Activated naive CD4-positive, alpha-beta T cell treated with anti-CD3 and anti-CD28 coated beads, Interleukin-2, amount 50 U/mL, for 24 hours (primary cell): ENCODE data around the gene ZMYND8.
A peak's percentile ranks its signal among the peaks of the same experiment; 100 is the strongest.
"Not testable (repeated sequence)": the region's sequence is repeated elsewhere in the genome, so short reads cannot be mapped to it uniquely, and the experiment has no call there.

Experiments used
- H3K27ac Mint-ChIP-seq: one replicate; pipeline ENCODE4 v1.8.0; 2021; ENCODE audit warnings: mild to moderate bottlenecking, mixed read lengths
- H3K27me3 Mint-ChIP-seq: one replicate; pipeline ENCODE4 v1.8.0; 2021; ENCODE audit warnings: mixed read lengths
- H3K36me3 Mint-ChIP-seq: one replicate; pipeline ENCODE4 v1.8.0; 2021; ENCODE audit warnings: mixed read lengths
- H3K4me1 Mint-ChIP-seq: one replicate; pipeline ENCODE4 v1.8.0; 2021; ENCODE audit warnings: mixed read lengths
- H3K4me3 Mint-ChIP-seq: one replicate; pipeline ENCODE4 v1.8.0; 2021; ENCODE audit warnings: mild to moderate bottlenecking, mixed read lengths
- H3K9me3 Mint-ChIP-seq: one replicate; pipeline ENCODE4 v1.8.0; 2021; ENCODE audit warnings: mixed read lengths

The ZMYND8 gene

GRCh38 chr20:47266847-47267515 lies 89.5 kb downstream of the ZMYND8 start:
- Mint-ChIP-seq H3K4me1 (peaks cover 24% of the 10 kb centered on the region), H3K36me3 (peaks cover 3% of the 10 kb centered on the region), H3K27me3 (no peaks in the 10 kb centered on the region), H3K4me3 (no peak overlapping the region), H3K27ac (peak overlapping the region; percentile 74), H3K9me3 (no peaks in the 10 kb centered on the region)

GRCh38 chr20:47265984-47266383 lies 90.5 kb downstream of the ZMYND8 start:
- no peaks in the 10 kb centered on the region for H3K27me3 Mint-ChIP-seq
- H3K4me3 Mint-ChIP-seq = no peak overlapping the region

GRCh38 chr20:47265214-47265613 lies 91.3 kb downstream of the ZMYND8 start:
- Mint-ChIP-seq H3K9me3 (no peaks in the 10 kb centered on the region), H3K4me1 (peaks cover 30% of the 10 kb centered on the region), H3K27me3 (no peaks in the 10 kb centered on the region), H3K4me3 (no peak overlapping the region), H3K36me3 (peaks cover 4% of the 10 kb centered on the region), H3K27ac (no peak overlapping the region)

More at GRCh38 chr20:47265984-47266383, 90.5 kb downstream of the ZMYND8 start:
- H3K9me3 Mint-ChIP-seq = no peaks in the 10 kb centered on the region
- no peak overlapping the region for H3K27ac Mint-ChIP-seq
- peaks cover 4% of the 10 kb centered on the region for H3K36me3 Mint-ChIP-seq
- H3K4me1 Mint-ChIP-seq = peaks cover 25% of the 10 kb centered on the region

- H3K9me3 Mint-ChIP-seq, H3K36me3 Mint-ChIP-seq, H3K4me3 Mint-ChIP-seq, H3K27me3 Mint-ChIP-seq, H3K27ac Mint-ChIP-seq: not testable (repeated sequence)
- peaks cover 39% of the 10 kb centered on the region for H3K4me1 Mint-ChIP-seq
Observed at GRCh38 chr20:47264137-47264769, 92.2 kb downstream of the ZMYND8 start.

- Mint-ChIP-seq H3K36me3 (peaks cover 5% of the 10 kb centered on the region), H3K27ac (no peak overlapping the region), H3K9me3 (no peaks in the 10 kb centered on the region), H3K4me3 (no peak overlapping the region), H3K4me1 (peaks cover 46% of the 10 kb centered on the region), H3K27me3 (no peaks in the 10 kb centered on the region)
Observed at GRCh38 chr20:47263465-47264084, 92.9 kb downstream of the ZMYND8 start.

GRCh38 chr20:47263080-47263464 lies 93.4 kb downstream of the ZMYND8 start:
- peaks cover 51% of the 10 kb centered on the region for H3K4me1 Mint-ChIP-seq
- peaks cover 5% of the 10 kb centered on the region for H3K36me3 Mint-ChIP-seq
- H3K27ac Mint-ChIP-seq = no peak overlapping the region
- H3K27me3 Mint-ChIP-seq = no peaks in the 10 kb centered on the region
- no peak overlapping the region for H3K4me3 Mint-ChIP-seq
- no peaks in the 10 kb centered on the region for H3K9me3 Mint-ChIP-seq

GRCh38 chr20:47262365-47263013 lies 94.0 kb downstream of the ZMYND8 start:
- Mint-ChIP-seq H3K27me3 (no peaks in the 10 kb centered on the region), H3K27ac (peak overlapping the region; percentile 51), H3K9me3 (no peaks in the 10 kb centered on the region), H3K4me1 (peaks cover 50% of the 10 kb centered on the region), H3K36me3 (peaks cover 4% of the 10 kb centered on the region), H3K4me3 (no peak overlapping the region)

- Mint-ChIP-seq H3K4me3 (no peak overlapping the region), H3K4me1 (peaks cover 45% of the 10 kb centered on the region), H3K36me3 (peaks cover 4% of the 10 kb centered on the region)
Observed at GRCh38 chr20:47262008-47262364, 94.5 kb downstream of the ZMYND8 start.

GRCh38 chr20:47261161-47261774 lies 95.2 kb downstream of the ZMYND8 start:
- H3K4me3 Mint-ChIP-seq, H3K27me3 Mint-ChIP-seq, H3K36me3 Mint-ChIP-seq, H3K27ac Mint-ChIP-seq, H3K9me3 Mint-ChIP-seq: not testable (repeated sequence)
- H3K4me1 Mint-ChIP-seq = peaks cover 38% of the 10 kb centered on the region

More at GRCh38 chr20:47262008-47262364, 94.5 kb downstream of the ZMYND8 start:
- Mint-ChIP-seq H3K27me3 (no peaks in the 10 kb centered on the region), H3K27ac (peak overlapping the region; percentile 51), H3K9me3 (no peaks in the 10 kb centered on the region)

GRCh38 chr20:47260540-47261126 lies 95.9 kb downstream of the ZMYND8 start:
- H3K4me1 Mint-ChIP-seq = peaks cover 38% of the 10 kb centered on the region
- not testable (repeated sequence) for H3K4me3 Mint-ChIP-seq, H3K27me3 Mint-ChIP-seq, H3K27ac Mint-ChIP-seq, H3K36me3 Mint-ChIP-seq, H3K9me3 Mint-ChIP-seq

- peaks cover 4% of the 10 kb centered on the region for H3K36me3 Mint-ChIP-seq
- no peaks in the 10 kb centered on the region for H3K27me3 Mint-ChIP-seq
- H3K4me3 Mint-ChIP-seq = peak overlapping the region; percentile 23
- peaks cover 38% of the 10 kb centered on the region for H3K4me1 Mint-ChIP-seq
- peak overlapping the region; percentile 80 for H3K27ac Mint-ChIP-seq
- no peaks in the 10 kb centered on the region for H3K9me3 Mint-ChIP-seq
Observed at GRCh38 chr20:47258745-47259695, 97.5 kb downstream of the ZMYND8 start.

- Mint-ChIP-seq H3K27ac (peak overlapping the region; percentile 35), H3K36me3 (peaks cover 4% of the 10 kb centered on the region), H3K27me3 (no peaks in the 10 kb centered on the region), H3K4me1 (peaks cover 38% of the 10 kb centered on the region), H3K9me3 (no peaks in the 10 kb centered on the region), H3K4me3 (no peak overlapping the region)
Observed at GRCh38 chr20:47257771-47258170, 98.7 kb downstream of the ZMYND8 start.

- H3K27ac Mint-ChIP-seq = no peak overlapping the region
- H3K9me3 Mint-ChIP-seq = no peaks in the 10 kb centered on the region
- no peaks in the 10 kb centered on the region for H3K27me3 Mint-ChIP-seq
- peaks cover 33% of the 10 kb centered on the region for H3K4me1 Mint-ChIP-seq
- H3K4me3 Mint-ChIP-seq = no peak overlapping the region
- H3K36me3 Mint-ChIP-seq = peaks cover 4% of the 10 kb centered on the region
Observed at GRCh38 chr20:47257256-47257655, 99.2 kb downstream of the ZMYND8 start.

- no peaks in the 10 kb centered on the region for H3K9me3 Mint-ChIP-seq
- H3K27me3 Mint-ChIP-seq = no peaks in the 10 kb centered on the region
- no peak overlapping the region for H3K27ac Mint-ChIP-seq
- H3K4me1 Mint-ChIP-seq = peaks cover 29% of the 10 kb centered on the region
- H3K36me3 Mint-ChIP-seq = peaks cover 2% of the 10 kb centered on the region
- no peak overlapping the region for H3K4me3 Mint-ChIP-seq
Observed at GRCh38 chr20:47256668-47257236, 99.7 kb downstream of the ZMYND8 start.
